Small intestine (tissue), 7 donors: ENCODE results near the gene NUAK1. TPM values are rescaled to one million over a fixed set of nuclear protein-coding genes. Genes with fewer than 3 reads are reported as not detected.

Source experiments
- DNase-seq, 2 donors: peaks; one replicate each; pipeline versions ENCODE4 v3.0.0 to v3.0.0-alpha.2; 2013
- FAIRE-seq: peaks from 2 replicates; lab custom pipeline; 2012; peaks lifted over from hg19 to GRCh38; lab: Jason Lieb, UNC
- H3K27ac ChIP-seq, 3 donors: one replicate each; pipeline ENCODE4 v1.5.1; 2013; ENCODE audit warnings: low read length in 2 of 3, mild to moderate bottlenecking in 2 of 3, control low read depth in 1 of 3, inconsistent platforms in 1 of 3, low read depth in 1 of 3, moderate library complexity in 1 of 3
- H3K27me3 ChIP-seq, 3 donors: one replicate each; pipeline ENCODE4 v1.6.1; 2013; ENCODE audit warnings: low read length in 3 of 3, inconsistent platforms in 1 of 3; ENCODE audit not compliant: control insufficient read depth in 3 of 3, insufficient read depth in 3 of 3
- H3K36me3 ChIP-seq, 3 donors: one replicate each; pipeline ENCODE4 v1.6.1; 2013; ENCODE audit warnings: low read length in 3 of 3, inconsistent platforms in 1 of 3, low read depth in 1 of 3, mild to moderate bottlenecking in 1 of 3, moderate library complexity in 1 of 3; ENCODE audit not compliant: control insufficient read depth in 3 of 3, insufficient read depth in 2 of 3
- H3K4me1 ChIP-seq, 3 donors: one replicate each; pipeline ENCODE4 v1.6.1; 2013; ENCODE audit warnings: low read length in 2 of 3, inconsistent platforms in 1 of 3, low read depth in 1 of 3, mild to moderate bottlenecking in 1 of 3, moderate library complexity in 1 of 3; ENCODE audit not compliant: control insufficient read depth in 3 of 3, insufficient read depth in 2 of 3
- H3K4me3 ChIP-seq, 3 donors: one replicate each; pipeline ENCODE4 v1.5.1; 2013; ENCODE audit warnings: low read length in 3 of 3, control low read depth in 1 of 3, inconsistent platforms in 1 of 3, low read depth in 1 of 3, mild to moderate bottlenecking in 1 of 3, moderate library complexity in 1 of 3
- H3K9me3 ChIP-seq, 2 donors: one replicate each; pipeline ENCODE4 v1.6.1; 2013; ENCODE audit warnings: low read depth in 1 of 2, low read length in 1 of 2; ENCODE audit not compliant: control insufficient read depth in 2 of 2, insufficient read depth in 1 of 2
- WGBS, 3 donors: extraction: QIAGEN DNeasy Blood & Tissue Kit; methylation state at CpG; one replicate each; pipeline ENCODE4 v1.1.7; 2013; 5-methylcytosine and 5-hydroxymethylcytosine counted together
- polyA plus RNA-seq, 4 donors: library from polyadenylated mRNA; stranded (reverse) in 3 of 4; unstranded in 1 of 4; fragments of 200-250 nt in 3 of 4; fragments of 120-200 nt in 1 of 4; gene quantifications; one replicate each; pipeline versions ENCODE4 v1.2.1 to v1.2.3, GENCODE V29; 2013
- donor health status: healthy with polysubstance abuse.
- donor health status: control.
- donor health status: control.
- donor health status: Bipolar disorder and iron deficiency.
- donor health status: healthy.

Gene NUAK1
- polyA plus RNA-seq, 4 donors, result 0.67 to 4.8 (median 1.5) TPM

- WGBS, 3 donors, result 45 to 78% (median 61%) methylated on average over 5 of the region's 5 CpGs
- FAIRE-seq (no peak), DNase-seq (no peak)
- H3K4me1 ChIP-seq, result peaks cover 0 to 14% (median 0%) of the 10 kb centered on the region in 3 donors
- peaks cover 0 to 5% (median 0%) of the 10 kb centered on the region in 3 donors for H3K27me3 ChIP-seq
- no peaks in the 10 kb centered on the region for H3K36me3 ChIP-seq
- H3K4me3 ChIP-seq, result no peak overlapping the region
- H3K9me3 ChIP-seq, result no peaks in the 10 kb centered on the region
- no peak overlapping the region for H3K27ac ChIP-seq
Measured at GRCh38 chr12:106131676-106132075, 7.1 kb downstream of the NUAK1 start.

GRCh38 chr12:106130474-106131113 is 8.2 kb downstream of the NUAK1 start:
- DNase-seq (no peak), FAIRE-seq (no peak)
- no peaks in the 10 kb centered on the region for H3K9me3 ChIP-seq
- H3K27me3 ChIP-seq, result no peaks in the 10 kb centered on the region
- H3K4me1 ChIP-seq, result peaks cover 0 to 14% (median 0%) of the 10 kb centered on the region in 3 donors
- H3K27ac ChIP-seq, result no peak overlapping the region
- no peak overlapping the region for H3K4me3 ChIP-seq
- no peaks in the 10 kb centered on the region for H3K36me3 ChIP-seq
- WGBS, 3 donors, result 87 to 94% (median 90%) methylated on average over 8 of the region's 8 CpGs

GRCh38 chr12:106128585-106129328 is 10.0 kb downstream of the NUAK1 start:
- Histone ChIP-seq H3K9me3 (no peaks in the 10 kb centered on the region), H3K4me1 (peaks cover 0 to 17% (median 0%) of the 10 kb centered on the region in 3 donors), H3K27ac (no peak overlapping the region), H3K36me3 (no peaks in the 10 kb centered on the region), H3K4me3 (no peak overlapping the region), H3K27me3 (no peaks in the 10 kb centered on the region)
- no peak for FAIRE-seq
- 74 to 80% (median 79%) methylated on average over 11 of the region's 11 CpGs for WGBS, 3 donors
- DNase-seq, result no peak

DNA sequence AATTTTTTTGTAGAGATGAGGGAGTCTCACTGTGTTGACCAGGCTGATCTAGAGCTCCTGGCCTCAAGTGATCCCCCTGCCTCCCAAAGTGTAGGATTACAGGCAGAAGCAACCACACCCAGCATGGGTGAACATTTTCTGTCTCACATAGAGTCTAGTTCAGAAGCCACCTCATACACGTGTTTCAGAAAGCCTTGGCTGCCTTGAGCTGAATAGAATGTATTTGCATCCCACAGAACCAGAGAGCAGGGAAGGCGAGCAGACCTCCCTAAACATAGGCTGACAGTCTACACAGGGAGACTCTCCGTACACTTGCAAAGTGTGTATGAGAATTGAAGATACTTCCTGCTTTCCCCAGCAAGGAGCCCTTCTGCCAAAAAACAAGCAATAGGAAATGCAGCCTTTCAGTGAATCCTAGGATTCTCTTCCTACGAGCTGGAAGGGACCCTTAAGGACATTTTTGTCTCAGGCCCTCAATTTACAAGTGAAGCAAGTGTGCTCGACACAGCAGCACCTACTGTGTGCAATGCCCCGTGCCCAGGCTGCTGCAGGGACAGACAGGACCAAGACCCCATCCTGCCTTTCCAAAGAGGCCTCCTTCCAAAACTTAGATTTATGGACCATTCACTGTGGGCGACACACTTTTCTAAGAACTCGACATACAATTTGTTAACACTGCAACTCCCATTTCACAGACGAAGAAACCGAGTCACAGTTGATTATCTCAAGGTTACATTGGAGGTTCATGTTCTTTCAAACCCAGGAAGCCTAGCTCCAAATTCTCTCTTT is 11.2 kb downstream of the NUAK1 start:
- Histone ChIP-seq H3K27ac (peak overlapping the region in 1 of 3 donors; percentile 62), H3K4me1 (peaks cover 0 to 20% (median 0%) of the 10 kb centered on the region in 3 donors), H3K9me3 (no peaks in the 10 kb centered on the region), H3K27me3 (no peaks in the 10 kb centered on the region), H3K4me3 (no peak overlapping the region), H3K36me3 (no peaks in the 10 kb centered on the region)
- 72 to 90% (median 79%) methylated on average over 10 of the region's 10 CpGs for WGBS, 3 donors
- FAIRE-seq (no peak), DNase-seq (no peak)

- DNase-seq (no peak), FAIRE-seq (no peak)
- Histone ChIP-seq H3K36me3 (no peaks in the 10 kb centered on the region), H3K9me3 (no peaks in the 10 kb centered on the region), H3K4me1 (peaks cover 0 to 16% (median 0%) of the 10 kb centered on the region in 3 donors), H3K27ac (peak overlapping the region in 1 of 3 donors; percentile 62), H3K4me3 (no peak overlapping the region), H3K27me3 (no peaks in the 10 kb centered on the region)
- 86 to 93% (median 93%) methylated on average over 2 of the region's 2 CpGs for WGBS, 3 donors
Measured at GRCh38 chr12:106126441-106127337, 12.1 kb downstream of the NUAK1 start.

- no peak for FAIRE-seq
- H3K27me3 ChIP-seq, result no peaks in the 10 kb centered on the region
- DNase-seq, result no peak
- H3K27ac ChIP-seq, result peak overlapping the region in 1 of 3 donors; percentile 7
- 82 to 87% (median 83%) methylated on average over 9 of the region's 9 CpGs for WGBS, 3 donors
- no peak overlapping the region for H3K4me3 ChIP-seq
- H3K36me3 ChIP-seq, result no peaks in the 10 kb centered on the region
- no peaks in the 10 kb centered on the region for H3K9me3 ChIP-seq
- peaks cover 0 to 24% (median 0%) of the 10 kb centered on the region in 3 donors for H3K4me1 ChIP-seq
Measured at GRCh38 chr12:106125351-106126095, 13.2 kb downstream of the NUAK1 start.

DNA sequence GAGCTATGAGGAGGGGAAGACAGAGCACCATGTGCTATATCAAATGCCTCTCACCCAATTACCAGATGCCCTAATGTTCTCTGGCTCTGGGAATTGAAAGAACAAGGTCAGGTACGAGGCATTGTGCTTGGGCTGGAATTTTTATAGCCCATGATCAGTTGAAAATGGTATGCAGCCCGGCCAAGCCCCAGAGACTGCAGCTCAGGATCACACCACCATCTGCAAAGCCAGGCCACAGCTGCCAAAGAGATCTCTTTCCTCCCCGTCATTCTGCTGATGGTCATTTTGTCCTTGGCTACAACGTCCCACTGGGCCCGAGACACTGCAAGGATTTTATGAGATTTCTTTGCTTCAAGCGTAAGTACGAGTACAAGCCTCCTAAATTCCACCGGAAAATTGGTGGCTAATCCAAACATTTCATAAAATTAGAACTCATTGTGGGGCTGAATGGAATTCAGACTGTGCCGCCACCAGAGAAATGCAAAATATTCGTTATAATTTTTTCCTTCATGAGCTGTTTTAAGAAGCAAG is 15.1 kb downstream of the NUAK1 start:
- Histone ChIP-seq H3K4me1 (peaks cover 0 to 28% (median 2%) of the 10 kb centered on the region in 3 donors), H3K36me3 (no peaks in the 10 kb centered on the region)

More for the DNA sequence above, 15.1 kb downstream of the NUAK1 start:
- WGBS, 3 donors, result 58 to 65% (median 60%) methylated on average over 10 of the region's 10 CpGs
- H3K4me3 ChIP-seq, result no peak overlapping the region
- no peak for FAIRE-seq
- H3K27me3 ChIP-seq, result no peaks in the 10 kb centered on the region
- H3K27ac ChIP-seq, result no peak overlapping the region
- peak; percentile 42 to 60 for DNase-seq
- no peaks in the 10 kb centered on the region for H3K9me3 ChIP-seq
